Activated naive CD4-positive, alpha-beta T cell treated with anti-CD3 and anti-CD28 coated beads, Interleukin-2, amount 10 ng/mL, durations not matched to agents 7 days and 5 days (primary cell): ENCODE results near the gene HLA-A.

ENCODE experiments used
- CTCF ChIA-PET: fragments of 350-600 bp; sonication (Branson Sonifier 250); formaldehyde crosslinking; loops from one replicate; lab custom pipeline; 2021; ENCODE audit warnings: antibody characterized with exemption; lab: Charles Lee
- DNase-seq: peaks from one replicate; pipeline ENCODE4 v3.0.0-alpha.2; 2020
- H3K27ac Mint-ChIP-seq: one replicate; pipeline ENCODE4 v1.8.0; 2021; ENCODE audit warnings: mild to moderate bottlenecking, moderate library complexity, mixed read lengths
- H3K27me3 Mint-ChIP-seq: one replicate; pipeline ENCODE4 v1.8.0; 2021; ENCODE audit warnings: mild to moderate bottlenecking, mixed read lengths
- H3K36me3 Mint-ChIP-seq: one replicate; pipeline ENCODE4 v1.8.0; 2021; ENCODE audit warnings: mixed read lengths
- H3K4me1 Mint-ChIP-seq: one replicate; pipeline ENCODE4 v1.8.0; 2021; ENCODE audit warnings: mixed read lengths
- H3K4me3 Mint-ChIP-seq: one replicate; pipeline ENCODE4 v1.8.0; 2021; ENCODE audit warnings: mild to moderate bottlenecking, moderate library complexity, mixed read lengths
- H3K9me3 Mint-ChIP-seq: one replicate; pipeline ENCODE4 v1.8.0; 2021; ENCODE audit warnings: mixed read lengths

The HLA-A gene

DNA sequence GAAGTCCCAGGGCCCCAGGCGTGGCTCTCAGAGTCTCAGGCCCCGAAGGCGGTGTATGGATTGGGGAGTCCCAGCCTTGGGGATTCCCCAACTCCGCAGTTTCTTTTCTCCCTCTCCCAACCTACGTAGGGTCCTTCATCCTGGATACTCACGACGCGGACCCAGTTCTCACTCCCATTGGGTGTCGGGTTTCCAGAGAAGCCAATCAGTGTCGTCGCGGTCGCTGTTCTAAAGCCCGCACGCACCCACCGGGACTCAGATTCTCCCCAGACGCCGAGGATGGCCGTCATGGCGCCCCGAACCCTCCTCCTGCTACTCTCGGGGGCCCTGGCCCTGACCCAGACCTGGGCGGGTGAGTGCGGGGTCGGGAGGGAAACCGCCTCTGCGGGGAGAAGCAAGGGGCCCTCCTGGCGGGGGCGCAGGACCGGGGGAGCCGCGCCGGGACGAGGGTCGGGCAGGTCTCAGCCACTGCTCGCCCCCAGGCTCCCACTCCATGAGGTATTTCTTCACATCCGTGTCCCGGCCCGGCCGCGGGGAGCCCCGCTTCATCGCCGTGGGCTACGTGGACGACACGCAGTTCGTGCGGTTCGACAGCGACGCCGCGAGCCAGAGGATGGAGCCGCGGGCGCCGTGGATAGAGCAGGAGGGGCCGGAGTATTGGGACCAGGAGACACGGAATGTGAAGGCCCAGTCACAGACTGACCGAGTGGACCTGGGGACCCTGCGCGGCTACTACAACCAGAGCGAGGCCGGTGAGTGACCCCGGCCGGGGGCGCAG lies at the start of gene HLA-A:
Gene HLA-A (plus strand): TSS at position 258 of the 778 bp plus-strand sequence. CDS start 22 bp downstream, at position 280.
- peaks cover 51% of the 10 kb centered on the region for H3K4me1 Mint-ChIP-seq
- peak within 1 kb of the TSS; percentile 98 for H3K27ac Mint-ChIP-seq
- CTCF ChIA-PET: interaction anchor here (0.6 to 1.4 kb wide), 2 partner anchors 23 to 27 kb away, joined by 3 to 9 read pairs; no protein-coding TSS in a partner anchor
- H3K36me3 Mint-ChIP-seq: peaks cover 50% of the 10 kb centered on the region
- H3K4me3 Mint-ChIP-seq: peak within 1 kb of the TSS; percentile 88
- peaks cover 12% of the 10 kb centered on the region for H3K27me3 Mint-ChIP-seq
- peak; percentile 97 for DNase-seq
- no peaks in the 10 kb centered on the region for H3K9me3 Mint-ChIP-seq

DNA sequence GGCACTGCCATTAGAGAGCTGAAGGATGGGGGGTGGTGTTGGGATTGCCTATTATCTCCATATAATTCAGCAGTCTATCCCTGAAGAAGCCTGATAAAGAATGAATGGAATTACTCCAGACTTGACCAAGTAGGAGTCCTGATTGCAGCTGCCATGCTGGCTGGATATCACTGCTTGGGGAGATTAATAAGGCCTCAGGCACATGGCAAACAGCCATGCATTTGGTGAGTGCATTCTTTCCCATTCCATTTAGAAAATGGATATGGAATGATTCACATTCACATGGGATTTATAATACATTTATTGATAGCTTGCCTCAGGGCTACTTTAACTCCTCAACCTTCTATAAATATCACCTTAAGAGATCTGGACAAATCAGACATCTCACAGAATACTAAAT lies 49.6 kb upstream of the HLA-A start:
- Mint-ChIP-seq H3K4me3 (no peak overlapping the region), H3K4me1 (peaks cover 23% of the 10 kb centered on the region), H3K9me3 (peaks cover 3% of the 10 kb centered on the region), H3K36me3 (peaks cover 15% of the 10 kb centered on the region), H3K27me3 (peaks cover 58% of the 10 kb centered on the region), H3K27ac (no peak overlapping the region)
- no peak for DNase-seq
- CTCF ChIA-PET: interaction anchor here (0.6 kb wide), 1 partner anchor 73 kb away, joined by 3 read pairs; no protein-coding TSS in a partner anchor

DNA sequence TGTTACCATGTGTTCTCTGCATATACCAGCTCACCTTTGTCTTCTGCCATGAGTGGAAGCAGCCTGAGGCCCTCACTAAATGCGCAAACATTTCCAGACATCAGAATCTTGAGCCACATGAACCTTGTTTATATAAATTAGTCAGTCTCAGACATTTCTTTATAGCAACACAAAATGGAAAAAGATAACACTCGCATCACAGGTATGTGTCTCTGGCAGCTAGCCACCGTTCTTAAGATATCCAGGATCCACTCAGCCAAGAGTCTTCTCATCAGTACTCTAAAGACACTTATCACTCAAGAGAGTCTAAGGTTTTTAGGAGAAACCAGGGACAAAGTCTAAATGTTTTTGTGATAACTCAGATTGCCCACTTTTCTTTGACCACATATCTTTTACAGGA lies 43.1 kb upstream of the HLA-A start:
- no peak for DNase-seq
- H3K36me3 Mint-ChIP-seq: peaks cover 3% of the 10 kb centered on the region
- CTCF ChIA-PET: no interaction called here

DNA sequence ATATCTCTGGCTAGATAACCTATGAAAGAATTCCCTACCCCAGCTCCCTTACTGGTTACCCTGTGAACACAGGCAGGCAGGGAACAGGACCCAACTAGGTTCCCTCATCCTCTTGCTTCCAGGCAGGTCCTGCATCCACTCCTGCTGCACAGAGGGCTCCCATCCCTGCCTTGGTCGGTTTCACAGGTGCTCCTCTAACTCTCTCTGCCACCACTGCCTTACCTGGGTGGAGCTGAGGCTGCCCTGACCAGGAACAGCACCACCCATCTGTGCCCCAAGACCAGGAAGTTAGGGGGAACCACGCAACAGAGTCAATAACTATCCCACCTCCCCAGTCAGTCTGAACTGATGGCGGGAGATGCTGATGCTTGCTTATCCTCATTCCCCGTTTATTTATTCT lies 37.0 kb upstream of the HLA-A start:
- H3K4me3 Mint-ChIP-seq: no peak overlapping the region
- no peak for DNase-seq
- H3K4me1 Mint-ChIP-seq: peaks cover 2% of the 10 kb centered on the region
- no peaks in the 10 kb centered on the region for H3K9me3 Mint-ChIP-seq
- H3K27me3 Mint-ChIP-seq: peaks cover 47% of the 10 kb centered on the region
- H3K36me3 Mint-ChIP-seq: no peaks in the 10 kb centered on the region
- H3K27ac Mint-ChIP-seq: no peak overlapping the region
- CTCF ChIA-PET: interaction anchor here (0.6 kb wide), 1 partner anchor 54 kb away, joined by 3 read pairs; no protein-coding TSS in a partner anchor

More for the DNA sequence above, 43.1 kb upstream of the HLA-A start:
- no peak overlapping the region for H3K27ac Mint-ChIP-seq
- H3K4me1 Mint-ChIP-seq: no peaks in the 10 kb centered on the region
- no peak overlapping the region for H3K4me3 Mint-ChIP-seq
- peaks cover 3% of the 10 kb centered on the region for H3K9me3 Mint-ChIP-seq
- peaks cover 39% of the 10 kb centered on the region for H3K27me3 Mint-ChIP-seq

DNA sequence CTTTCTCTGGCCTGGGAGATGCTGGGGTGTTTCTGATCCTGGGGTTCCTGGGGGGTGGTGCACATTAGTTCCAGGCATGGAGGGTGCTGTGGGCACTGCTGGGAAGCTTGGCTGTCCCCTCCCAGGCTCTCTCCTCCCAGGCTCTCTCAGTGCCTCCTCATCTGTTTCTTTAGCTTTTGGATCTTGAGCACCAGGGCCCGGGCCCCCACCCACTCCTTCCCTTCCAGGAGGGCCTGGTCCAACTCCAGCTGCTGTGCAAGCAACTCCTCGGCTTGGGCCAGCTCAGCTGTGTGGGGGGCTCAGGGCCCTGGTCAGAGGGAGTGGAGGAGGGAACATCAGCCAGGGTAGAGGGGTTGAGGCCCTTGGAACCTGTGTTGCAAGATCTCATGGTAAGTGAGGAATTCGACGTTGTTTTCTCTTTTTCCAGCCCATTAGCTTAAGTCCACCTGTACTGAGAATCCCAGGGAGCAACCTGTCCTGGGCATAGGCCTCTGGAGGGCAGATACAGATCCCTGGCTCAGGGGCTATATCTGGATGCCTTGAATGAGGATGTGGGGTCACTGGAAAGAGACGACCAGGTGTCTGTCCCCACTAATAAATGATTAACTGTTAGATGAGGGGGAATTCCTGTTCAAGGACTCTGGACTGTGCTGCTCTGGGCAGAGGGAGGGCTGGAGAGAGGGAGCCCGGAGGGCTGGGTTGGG lies 34.5 kb upstream of the HLA-A start:
- Mint-ChIP-seq H3K36me3 (no peaks in the 10 kb centered on the region), H3K27ac (no peak overlapping the region), H3K4me3 (no peak overlapping the region), H3K27me3 (peaks cover 64% of the 10 kb centered on the region), H3K9me3 (no peaks in the 10 kb centered on the region), H3K4me1 (peaks cover 2% of the 10 kb centered on the region)
- no peak for DNase-seq
- CTCF ChIA-PET: no interaction called here

DNA sequence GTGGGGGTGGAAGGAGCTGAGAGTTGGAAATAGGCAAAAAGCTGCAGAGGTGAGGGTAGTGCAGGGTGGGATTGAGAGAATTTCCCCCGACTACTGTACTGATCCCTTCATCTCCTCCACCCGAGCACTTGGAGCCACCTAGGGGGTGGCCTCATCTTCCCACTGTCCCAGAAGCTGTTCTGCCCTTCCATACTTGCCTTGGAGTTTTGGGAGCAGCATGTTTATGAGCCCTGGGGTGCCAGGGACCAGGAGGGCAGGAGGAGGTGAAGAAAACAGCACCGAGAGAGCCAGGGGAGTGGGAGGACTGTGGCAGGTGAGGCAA lies 34.0 kb upstream of the HLA-A start:
- H3K4me3 Mint-ChIP-seq: no peak overlapping the region
- no peak overlapping the region for H3K27ac Mint-ChIP-seq
- H3K4me1 Mint-ChIP-seq: peaks cover 2% of the 10 kb centered on the region
- no peaks in the 10 kb centered on the region for H3K9me3 Mint-ChIP-seq
- H3K36me3 Mint-ChIP-seq: no peaks in the 10 kb centered on the region
- CTCF ChIA-PET: interaction anchor here (0.7 kb wide), 1 partner anchor 59 kb away, joined by 3 read pairs; no protein-coding TSS in a partner anchor
- DNase-seq: no peak
- H3K27me3 Mint-ChIP-seq: peaks cover 65% of the 10 kb centered on the region

DNA sequence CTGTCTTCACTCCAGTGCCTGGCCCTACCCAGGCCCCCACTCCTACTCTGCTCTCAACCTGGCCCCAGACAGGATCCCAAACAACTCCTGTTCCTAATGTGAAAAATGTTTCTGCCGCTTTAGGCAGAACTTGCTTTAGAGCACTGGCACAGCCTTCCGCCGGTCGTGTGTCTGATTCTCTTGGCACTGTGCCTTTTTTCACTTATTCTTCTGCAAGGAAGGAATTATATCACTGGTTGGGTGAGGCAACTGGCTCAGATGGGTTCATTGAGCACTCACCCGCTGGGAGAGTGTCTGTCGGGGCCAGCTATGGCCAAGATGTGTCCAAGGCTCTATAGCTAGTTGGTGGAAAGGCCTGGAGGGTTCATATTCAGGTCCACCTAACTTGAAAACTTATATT lies 33.6 kb upstream of the HLA-A start:
- peaks cover 2% of the 10 kb centered on the region for H3K4me1 Mint-ChIP-seq
- H3K27ac Mint-ChIP-seq: no peak overlapping the region
- H3K36me3 Mint-ChIP-seq: no peaks in the 10 kb centered on the region
- no peaks in the 10 kb centered on the region for H3K9me3 Mint-ChIP-seq
- H3K27me3 Mint-ChIP-seq: peaks cover 68% of the 10 kb centered on the region
- DNase-seq: no peak
- CTCF ChIA-PET: interaction anchor here (0.7 kb wide), 1 partner anchor 59 kb away, joined by 3 read pairs; no protein-coding TSS in a partner anchor
- no peak overlapping the region for H3K4me3 Mint-ChIP-seq

DNA sequence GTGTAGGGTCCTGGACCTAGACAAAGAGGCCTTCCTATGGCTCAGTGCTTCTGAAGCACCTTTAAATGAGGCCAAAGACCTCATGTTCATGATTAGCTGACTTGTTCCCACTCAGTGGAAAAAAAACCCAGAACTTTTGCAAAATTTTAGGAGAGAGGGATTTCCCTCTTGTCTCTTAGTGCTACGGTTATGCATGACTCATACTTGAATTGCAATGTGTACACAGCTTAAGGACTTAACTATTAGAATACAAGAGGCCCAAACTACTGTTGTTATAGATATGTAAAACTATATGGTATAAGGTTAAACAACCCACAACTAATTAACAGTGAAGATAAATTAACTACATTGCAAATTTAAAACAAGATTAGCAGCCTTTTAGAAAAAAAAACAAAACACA lies 32.3 kb upstream of the HLA-A start:
- H3K27me3 Mint-ChIP-seq: peaks cover 75% of the 10 kb centered on the region
- H3K4me3 Mint-ChIP-seq: no peak overlapping the region
- CTCF ChIA-PET: no interaction called here
- H3K4me1 Mint-ChIP-seq: peaks cover 8% of the 10 kb centered on the region
- no peak overlapping the region for H3K27ac Mint-ChIP-seq
- no peaks in the 10 kb centered on the region for H3K9me3 Mint-ChIP-seq
- no peaks in the 10 kb centered on the region for H3K36me3 Mint-ChIP-seq
- DNase-seq: no peak

DNA sequence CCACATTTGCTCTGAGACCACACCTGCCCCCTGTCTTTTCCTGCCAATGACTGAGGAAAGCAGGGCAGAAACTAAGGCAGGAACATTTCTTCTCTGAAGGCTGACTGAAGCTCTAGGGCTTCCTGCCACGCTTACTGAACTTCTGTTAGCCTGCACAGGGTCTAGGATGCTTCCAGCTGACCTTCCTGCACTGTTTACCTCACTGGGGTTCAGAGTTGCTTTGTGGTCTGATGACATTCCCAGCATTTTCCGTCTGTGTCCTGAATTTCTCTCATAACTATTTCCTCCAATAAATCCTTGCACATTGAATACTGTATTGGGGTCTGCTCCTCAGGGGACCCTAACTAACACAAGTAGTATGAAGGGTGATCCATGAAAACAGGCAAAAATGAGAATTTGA lies 29.5 kb upstream of the HLA-A start:
- no peak for DNase-seq
- no peak overlapping the region for H3K4me3 Mint-ChIP-seq
- H3K4me1 Mint-ChIP-seq: peaks cover 10% of the 10 kb centered on the region
- H3K27me3 Mint-ChIP-seq: peaks cover 71% of the 10 kb centered on the region
- H3K36me3 Mint-ChIP-seq: no peaks in the 10 kb centered on the region
- CTCF ChIA-PET: interaction anchor here (1.0 kb wide), 1 partner anchor 52 kb away, joined by 3 read pairs; no protein-coding TSS in a partner anchor
- H3K27ac Mint-ChIP-seq: no peak overlapping the region
- no peaks in the 10 kb centered on the region for H3K9me3 Mint-ChIP-seq

DNA sequence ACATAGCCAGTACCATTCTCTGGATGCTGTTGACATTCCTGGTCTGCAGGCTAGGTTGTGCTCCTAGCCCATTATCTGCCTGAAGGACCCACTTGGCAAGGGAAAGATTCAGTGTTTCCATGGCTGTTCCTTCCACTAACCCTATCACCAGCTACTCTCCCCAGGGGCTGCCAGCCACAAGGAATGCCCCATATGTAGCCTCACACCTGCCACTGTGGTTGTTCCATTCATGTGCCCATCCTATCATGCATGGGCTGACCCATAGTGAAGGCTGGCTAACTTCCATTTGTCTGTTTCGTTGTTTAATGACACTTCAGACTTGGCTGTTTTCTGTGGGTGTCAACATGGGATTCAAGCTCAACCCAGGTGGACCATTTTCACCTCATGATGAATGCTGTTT lies 25.6 kb upstream of the HLA-A start:
- peaks cover 11% of the 10 kb centered on the region for H3K4me1 Mint-ChIP-seq
- peaks cover 61% of the 10 kb centered on the region for H3K27me3 Mint-ChIP-seq
- no peaks in the 10 kb centered on the region for H3K36me3 Mint-ChIP-seq
- H3K9me3 Mint-ChIP-seq: no peaks in the 10 kb centered on the region
- no peak overlapping the region for H3K4me3 Mint-ChIP-seq
- CTCF ChIA-PET: no interaction called here
- DNase-seq: no peak
- H3K27ac Mint-ChIP-seq: no peak overlapping the region

DNA sequence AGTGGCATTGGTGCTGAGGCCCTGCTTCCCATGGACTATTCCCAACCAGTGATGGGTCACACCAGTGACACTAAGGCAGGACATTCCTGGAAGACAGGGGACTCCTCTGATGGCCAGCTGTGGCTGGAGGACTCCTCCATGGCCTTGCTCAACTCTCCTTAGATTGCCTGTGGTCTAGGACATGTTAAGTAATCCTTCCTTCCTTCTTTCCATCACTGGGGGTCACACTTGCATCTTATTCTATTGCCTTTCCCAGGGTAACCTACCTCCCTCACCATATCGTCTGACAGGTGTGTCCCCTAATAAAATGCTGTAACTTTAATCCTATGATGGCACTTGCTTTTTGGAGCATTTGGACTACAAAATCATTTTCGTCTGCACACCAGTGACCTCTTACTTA lies 24.5 kb upstream of the HLA-A start:
- no peak overlapping the region for H3K4me3 Mint-ChIP-seq
- no peak for DNase-seq

DNA sequence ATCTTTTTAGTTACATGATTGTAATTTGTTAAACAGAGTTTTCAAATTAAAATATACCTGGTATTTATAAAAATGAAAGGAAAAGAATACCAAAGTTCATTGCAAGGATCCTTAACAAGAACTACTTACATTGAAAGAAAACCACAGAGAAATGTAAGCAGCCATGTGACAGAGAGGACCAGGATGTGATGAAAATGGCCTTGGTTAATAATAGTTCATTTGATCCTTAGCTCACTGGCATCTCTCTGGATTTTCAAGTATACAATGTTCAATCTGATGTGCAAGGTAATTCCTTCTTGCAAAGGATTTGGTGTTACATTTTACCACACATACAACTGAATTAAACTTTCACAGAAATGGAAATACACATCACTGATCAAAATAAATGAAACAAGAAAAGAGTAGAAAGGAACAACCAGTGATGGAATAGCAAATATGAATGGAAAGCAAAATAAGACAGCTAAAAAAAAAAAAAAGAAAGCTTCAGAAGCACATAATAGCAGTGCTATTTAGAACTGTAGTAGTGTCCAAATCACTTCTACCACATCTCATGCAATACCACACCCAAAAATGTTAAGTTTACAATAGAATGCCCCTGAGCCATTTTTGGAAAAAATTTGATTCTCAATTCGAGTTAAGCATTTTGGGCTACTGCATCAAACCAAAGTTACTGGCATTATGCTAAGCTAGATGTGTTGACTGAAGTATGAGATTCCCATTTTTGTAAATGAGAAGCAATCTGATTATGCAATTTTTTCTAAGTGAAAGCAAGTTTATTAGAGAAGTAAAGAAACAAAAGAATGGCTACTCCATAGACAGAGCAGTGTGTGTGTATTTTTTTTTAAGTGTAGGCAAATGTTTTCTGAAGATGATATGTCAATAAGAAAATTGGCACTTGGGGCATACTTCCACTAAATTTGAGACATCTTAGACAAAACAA lies 22.6 kb upstream of the HLA-A start:
- Mint-ChIP-seq H3K4me3 (no peak overlapping the region), H3K36me3 (peaks cover 1% of the 10 kb centered on the region)

More for the DNA sequence above, 24.5 kb upstream of the HLA-A start:
- Mint-ChIP-seq H3K27ac (no peak overlapping the region), H3K27me3 (peaks cover 56% of the 10 kb centered on the region), H3K9me3 (no peaks in the 10 kb centered on the region), H3K4me1 (peaks cover 11% of the 10 kb centered on the region), H3K36me3 (no peaks in the 10 kb centered on the region)
- CTCF ChIA-PET: no interaction called here

DNA sequence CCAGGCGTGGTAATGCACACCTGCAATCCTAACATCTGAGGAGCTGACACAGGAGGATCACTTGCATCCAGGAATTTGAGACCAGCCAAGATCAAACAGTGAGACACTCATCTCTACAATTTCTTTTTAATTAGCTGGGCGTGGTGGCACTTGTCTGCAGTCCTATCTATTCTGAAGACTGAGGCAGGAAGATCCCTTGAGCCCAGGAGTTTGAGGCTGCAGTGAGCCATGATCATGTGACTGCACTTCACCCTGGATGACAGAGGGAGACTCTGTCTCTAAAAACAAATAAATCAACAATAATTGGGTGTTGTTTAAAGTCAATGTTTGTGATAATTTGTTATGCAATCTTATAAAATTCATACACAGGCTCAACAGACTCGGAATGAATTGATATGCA lies 18.0 kb upstream of the HLA-A start:
- peaks cover 43% of the 10 kb centered on the region for H3K4me1 Mint-ChIP-seq
- no peaks in the 10 kb centered on the region for H3K9me3 Mint-ChIP-seq
- H3K27ac Mint-ChIP-seq: no peak overlapping the region
- H3K27me3 Mint-ChIP-seq: peaks cover 13% of the 10 kb centered on the region
- no peak for DNase-seq
- peaks cover 5% of the 10 kb centered on the region for H3K36me3 Mint-ChIP-seq
- no peak overlapping the region for H3K4me3 Mint-ChIP-seq
- CTCF ChIA-PET: no interaction called here

More for the DNA sequence above, 22.6 kb upstream of the HLA-A start:
- Mint-ChIP-seq H3K27me3 (peaks cover 42% of the 10 kb centered on the region), H3K4me1 (peaks cover 16% of the 10 kb centered on the region), H3K27ac (no peak overlapping the region), H3K9me3 (no peaks in the 10 kb centered on the region)
- CTCF ChIA-PET: interaction anchor here (0.7 kb wide), 1 partner anchor 64 kb away, joined by 3 read pairs; no protein-coding TSS in a partner anchor
- DNase-seq: no peak

DNA sequence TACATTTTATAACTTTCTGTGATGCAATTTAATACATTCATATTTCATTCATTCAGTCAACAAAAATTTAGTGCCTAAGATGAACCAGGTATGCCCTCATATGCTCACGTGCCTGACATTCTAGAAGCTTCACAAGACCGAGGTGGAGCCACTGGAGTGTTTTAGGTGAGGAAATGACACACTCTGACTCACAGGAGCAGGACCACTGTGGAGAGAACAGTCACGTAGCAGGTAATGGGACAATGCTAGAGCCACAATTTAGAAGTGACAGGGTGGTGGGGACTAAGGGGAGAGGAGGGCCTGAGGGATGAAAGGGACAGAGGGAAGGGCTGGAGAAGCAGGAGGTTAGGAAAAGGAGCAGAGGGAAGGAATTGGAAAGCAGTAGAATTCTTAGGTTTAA lies 17.6 kb upstream of the HLA-A start:
- Mint-ChIP-seq H3K4me1 (peaks cover 40% of the 10 kb centered on the region), H3K4me3 (peak overlapping the region; percentile 51), H3K27me3 (peaks cover 13% of the 10 kb centered on the region), H3K36me3 (peaks cover 5% of the 10 kb centered on the region), H3K27ac (peak overlapping the region; percentile 75), H3K9me3 (no peaks in the 10 kb centered on the region)
- CTCF ChIA-PET: no interaction called here
- DNase-seq: no peak
